T-helper 2 cell (primary cell): ENCODE results near the gene G3BP1.
"Not testable (repeated sequence)": the region's sequence is repeated elsewhere in the genome, so short reads cannot be mapped to it uniquely, and the experiment has no call there.

ENCODE experiments used
- DNase-seq, 5 experiments: peaks; one replicate each; pipeline versions ENCODE4 v3.0.0 to v3.0.0-alpha.2; 2012 to 2022
- total RNA-seq, 2 donors: gene quantifications; one replicate each; lab custom pipeline; 2026; lab: John Stamatoyannopoulos, UW

Gene G3BP1
- total RNA-seq, result 213 to 216 reads per million in 2 donors

GRCh38 chr5:151771259-151772028 lies at the start of gene G3BP1:
G3BP1 (plus strand) TSS chr5:151771954; CDS start chr5:151786621, 14,667 bp downstream.
- DNase-seq, result peak; percentile 95 to 100 (median 99)

DNA sequence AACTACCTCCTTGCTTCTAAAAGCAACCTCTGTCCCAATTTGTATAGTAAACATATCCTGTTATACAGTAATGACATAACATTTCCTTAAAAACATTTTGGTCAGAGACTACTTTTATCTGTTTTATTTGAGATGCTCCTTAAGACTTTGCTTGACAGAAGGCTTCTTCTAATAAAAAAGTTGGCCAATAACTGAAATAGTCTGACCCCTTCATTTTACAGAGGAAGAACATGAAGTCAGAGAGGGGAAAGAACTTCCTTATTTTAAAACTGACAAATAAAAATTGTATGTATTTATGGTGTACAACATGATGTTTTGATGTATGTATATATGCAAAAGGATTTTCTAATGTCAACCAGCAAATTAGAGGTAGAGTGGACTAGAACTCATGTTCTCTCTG lies 49.2 kb upstream of the G3BP1 start:
- no peak for DNase-seq

DNA sequence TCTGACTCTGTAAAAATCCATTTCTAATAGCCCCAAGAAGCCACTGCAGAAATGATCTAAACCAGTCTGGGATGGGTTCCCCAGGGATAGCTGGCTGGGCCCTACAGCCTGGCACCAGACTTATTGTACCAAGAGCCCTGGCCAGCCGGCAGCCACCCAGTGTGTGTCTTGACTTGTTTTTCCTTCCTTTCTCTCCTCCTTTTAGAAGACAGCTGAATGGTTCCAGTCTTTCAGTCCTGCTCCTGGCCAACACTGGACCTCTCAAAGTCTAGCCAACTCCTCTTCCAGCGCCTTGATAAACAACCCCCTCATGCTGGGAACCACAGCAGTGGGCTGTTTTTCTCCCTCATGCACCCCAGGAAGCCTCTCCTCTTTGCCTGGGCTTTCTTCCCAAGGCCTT lies 47.4 kb upstream of the G3BP1 start:
- DNase-seq, result no peak

GRCh38 chr5:151729597-151729996 lies 42.2 kb upstream of the G3BP1 start:
- DNase-seq, result not testable (repeated sequence)

GRCh38 chr5:151730381-151730780 lies 41.4 kb upstream of the G3BP1 start:
- DNase-seq, result no peak

DNA sequence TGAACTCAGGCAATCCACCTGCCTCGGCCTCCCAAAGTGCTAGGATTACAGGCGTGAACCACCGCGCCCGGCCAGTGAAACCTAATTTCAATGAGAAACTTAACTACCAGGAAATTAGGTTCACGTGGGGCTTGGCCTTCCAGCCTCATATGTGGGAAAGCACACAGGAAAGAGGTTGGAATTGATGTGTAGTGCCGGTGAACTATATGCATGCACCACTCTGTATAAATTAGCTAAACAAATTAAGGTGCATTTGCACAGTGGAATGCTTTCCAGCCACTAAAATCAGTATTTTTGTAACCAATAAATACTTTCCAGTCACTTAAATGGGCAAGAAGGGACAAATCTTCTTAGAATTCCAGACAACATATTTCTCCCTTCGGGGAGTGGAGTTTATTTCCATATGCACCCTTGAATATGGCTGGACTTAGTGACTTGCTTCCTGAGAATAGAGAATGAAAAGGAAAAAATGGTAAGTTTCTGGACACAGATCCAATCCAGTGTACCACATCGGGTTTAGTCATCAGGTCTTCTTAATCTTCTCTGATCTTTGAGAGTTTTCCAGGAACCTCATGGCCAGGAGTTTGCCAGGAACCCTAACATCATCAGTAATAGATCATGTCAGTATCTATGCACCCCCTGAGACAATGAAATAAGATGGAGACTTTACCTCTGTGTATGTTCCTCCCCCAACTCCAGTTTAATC lies 38.2 kb upstream of the G3BP1 start:
- DNase-seq, result no peak

- DNase-seq, result no peak
Measured at GRCh38 chr5:151734064-151734408, 37.7 kb upstream of the G3BP1 start.

DNA sequence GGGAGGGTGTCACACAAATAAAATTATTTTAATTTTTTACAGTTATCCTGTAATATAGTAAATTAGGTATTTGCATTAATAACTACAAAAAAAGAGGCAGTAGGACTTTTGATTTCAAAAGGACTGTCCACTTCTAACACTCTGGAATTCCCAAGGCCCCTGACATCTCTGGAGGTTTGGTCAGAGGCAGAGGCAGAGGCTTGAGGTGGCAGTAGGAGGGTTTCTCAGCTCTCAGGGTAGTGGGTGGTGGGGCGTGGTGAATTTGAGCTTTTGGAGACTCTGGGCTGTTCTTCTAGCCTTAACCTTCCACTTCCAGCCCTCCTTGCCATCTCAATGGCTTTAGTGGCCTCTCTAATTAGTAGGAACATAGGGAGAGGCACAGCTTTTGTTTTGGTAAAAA lies 36.1 kb upstream of the G3BP1 start:
- DNase-seq, result no peak

- DNase-seq, result no peak
Measured at GRCh38 chr5:151737431-151737830, 34.3 kb upstream of the G3BP1 start.

GRCh38 chr5:151738125-151738848 lies 33.5 kb upstream of the G3BP1 start:
- no peak for DNase-seq

- no peak for DNase-seq
Measured at GRCh38 chr5:151739395-151739794, 32.4 kb upstream of the G3BP1 start.

DNA sequence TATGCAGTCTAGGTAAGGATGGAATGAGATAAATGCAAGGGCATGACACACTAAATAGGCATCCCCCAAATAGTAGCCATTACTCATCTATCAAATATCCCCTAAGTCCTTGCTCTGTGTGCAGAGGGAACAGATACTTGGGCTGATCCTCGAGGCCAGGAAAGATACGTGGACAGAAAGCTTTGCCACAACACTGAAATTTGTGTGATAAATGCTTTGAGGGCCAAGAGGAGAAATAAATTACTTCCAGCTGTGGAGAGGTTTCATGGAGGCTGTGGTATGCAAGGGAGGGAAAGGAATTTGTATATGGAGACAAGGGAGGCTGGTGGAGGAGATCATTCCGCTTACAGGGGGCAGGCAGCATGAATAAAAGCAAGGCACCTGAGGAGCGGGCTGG lies 31.8 kb upstream of the G3BP1 start:
- no peak for DNase-seq

GRCh38 chr5:151740336-151740942 lies 31.3 kb upstream of the G3BP1 start:
- DNase-seq, result peak in 4 of 5 experiments; percentile 10 to 66 (median 18)

GRCh38 chr5:151740958-151741373 lies 30.8 kb upstream of the G3BP1 start:
- DNase-seq, result no peak

DNA sequence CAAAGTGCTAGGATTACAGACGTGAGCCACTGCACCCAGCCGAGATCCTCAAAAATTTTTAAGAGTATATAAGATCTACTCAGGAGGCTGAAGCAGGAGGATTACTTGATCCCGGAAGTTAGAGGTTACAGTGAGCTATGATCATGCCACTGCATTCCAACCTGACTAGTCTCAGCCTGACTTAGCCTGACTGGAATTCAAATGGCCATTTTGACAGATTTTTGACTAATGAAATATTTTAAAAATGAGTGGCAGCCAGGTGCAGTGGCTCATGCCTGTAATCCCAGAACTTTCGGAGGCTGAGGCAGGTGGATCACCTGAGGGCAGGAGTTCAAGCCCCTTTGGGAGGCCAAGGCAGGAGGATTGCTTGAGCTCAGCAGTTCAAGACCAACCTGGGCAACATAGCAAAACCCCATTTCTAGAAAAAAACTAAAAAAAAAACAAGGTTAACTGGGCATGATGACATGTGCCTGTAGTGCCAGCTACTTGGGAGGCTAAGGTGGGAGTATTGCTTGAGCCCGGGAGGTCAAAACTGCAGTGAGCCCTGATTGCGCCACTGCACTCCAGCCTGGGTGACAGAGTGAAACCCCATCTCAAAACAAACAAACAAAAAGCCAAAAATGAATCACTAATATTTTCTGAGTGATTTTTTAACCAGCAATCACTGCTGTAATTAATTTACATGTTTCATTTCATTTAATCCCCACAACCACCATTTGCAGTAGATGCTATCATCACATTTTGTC lies 29.9 kb upstream of the G3BP1 start:
- DNase-seq, result no peak

DNA sequence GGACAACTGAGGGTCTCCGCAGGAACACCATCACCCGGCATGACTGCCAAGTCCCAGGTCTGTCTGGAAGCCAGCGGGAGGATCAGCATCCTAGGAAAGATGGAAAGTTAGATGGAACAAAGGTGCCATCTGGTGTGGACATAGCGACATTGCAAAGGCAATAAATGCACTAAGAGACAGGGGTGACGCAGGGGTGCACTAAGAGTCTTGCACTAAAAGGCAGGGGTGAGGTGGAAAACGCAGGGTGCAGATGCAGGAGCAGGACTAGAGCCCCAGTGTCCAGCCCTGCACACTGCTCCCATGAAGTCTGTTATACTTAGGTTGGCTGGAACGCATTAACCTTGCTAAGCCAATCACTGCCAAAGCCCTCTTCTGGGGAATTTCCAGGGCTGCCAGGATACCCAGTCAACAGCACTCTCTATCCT lies 28.9 kb upstream of the G3BP1 start:
- DNase-seq, result no peak

GRCh38 chr5:151743530-151743929 lies 28.2 kb upstream of the G3BP1 start:
- no peak for DNase-seq

DNA sequence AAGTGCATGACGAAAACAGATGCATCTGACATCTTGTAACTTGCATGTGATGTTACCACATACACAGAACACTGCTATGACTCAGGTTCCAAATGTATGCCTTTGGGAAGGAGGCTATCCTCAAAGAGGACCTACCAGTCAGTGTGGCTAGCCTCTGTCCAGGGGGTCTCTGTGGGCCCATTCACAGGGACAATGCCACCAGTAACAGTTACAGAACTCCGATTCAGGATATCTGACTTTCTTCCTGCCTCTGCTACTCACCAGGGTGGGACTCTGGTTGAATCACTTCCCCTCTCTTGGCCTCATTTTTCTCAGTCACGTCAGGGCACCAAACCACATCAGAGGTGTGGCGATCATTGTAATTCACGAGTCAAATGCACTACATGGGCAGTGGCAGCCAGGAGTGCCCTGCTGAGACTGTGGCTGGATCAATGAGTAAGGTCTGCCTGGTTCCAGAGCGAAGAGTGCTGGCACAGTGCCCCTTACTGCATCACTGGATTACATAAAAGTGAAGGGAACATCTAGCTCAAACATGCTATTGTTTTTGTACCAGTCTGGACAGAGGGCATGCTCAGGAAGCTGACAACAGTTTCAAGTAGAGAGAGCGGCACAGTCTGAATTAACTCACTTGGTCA lies 26.6 kb upstream of the G3BP1 start:
- peak in 2 of 5 experiments; percentile 68 to 73 for DNase-seq

DNA sequence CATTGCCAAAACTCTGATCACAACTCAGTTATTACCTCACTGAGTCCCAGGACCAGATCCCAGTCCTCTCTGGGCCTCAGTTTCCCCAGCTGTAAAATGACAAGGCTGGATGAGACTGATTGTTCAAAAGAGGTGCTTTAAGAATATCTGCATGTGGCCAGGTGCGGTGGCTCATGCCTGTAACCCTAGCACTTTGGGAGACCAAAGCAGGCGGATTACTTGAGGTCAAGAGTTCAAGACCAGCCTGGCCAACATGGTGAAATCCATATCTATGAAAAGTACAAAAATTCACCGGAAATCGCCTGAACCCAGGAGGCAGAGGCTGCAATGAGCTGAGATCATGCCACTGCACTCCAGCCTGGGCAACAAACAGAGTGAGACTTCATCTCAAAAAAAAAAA lies 21.6 kb upstream of the G3BP1 start:
- no peak for DNase-seq

DNA sequence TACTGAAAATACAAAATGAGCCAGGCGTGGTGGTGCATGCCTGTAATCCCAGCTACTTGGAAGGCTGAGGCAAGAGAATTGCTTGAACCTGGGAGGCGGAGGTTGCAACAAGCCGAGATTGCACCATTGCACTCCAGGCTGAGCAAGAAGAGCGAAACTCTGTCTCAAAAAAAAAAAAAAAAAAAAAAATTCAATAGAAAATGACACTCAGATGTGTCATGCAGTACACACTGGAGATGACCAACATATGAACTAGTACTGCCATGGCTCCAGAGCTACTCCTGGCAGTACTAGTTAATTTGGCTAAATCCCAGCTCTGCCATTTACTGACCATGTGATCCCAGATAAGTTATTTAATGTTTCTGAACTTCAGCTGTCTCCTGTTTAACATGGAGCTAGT lies 20.7 kb upstream of the G3BP1 start:
- no peak for DNase-seq

DNA sequence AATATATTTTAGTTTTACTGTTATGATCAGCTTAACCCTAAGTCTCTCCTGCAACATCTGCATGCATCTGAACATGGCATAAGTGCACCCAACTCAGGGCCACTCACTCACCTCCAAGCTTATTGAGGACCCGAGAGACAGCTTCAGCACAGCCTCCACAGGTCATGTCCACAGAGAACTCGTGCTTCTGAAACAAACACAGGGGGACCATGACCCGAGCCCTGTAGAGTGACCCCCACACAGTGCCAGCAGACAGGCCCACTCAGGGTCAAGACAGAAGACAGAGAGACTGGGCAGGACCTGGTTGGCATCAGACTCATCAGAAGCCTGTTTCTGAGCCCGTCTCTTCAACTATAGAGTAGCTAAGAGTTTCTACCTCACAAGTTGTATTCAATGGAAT lies 20.2 kb upstream of the G3BP1 start:
- DNase-seq, result no peak

DNA sequence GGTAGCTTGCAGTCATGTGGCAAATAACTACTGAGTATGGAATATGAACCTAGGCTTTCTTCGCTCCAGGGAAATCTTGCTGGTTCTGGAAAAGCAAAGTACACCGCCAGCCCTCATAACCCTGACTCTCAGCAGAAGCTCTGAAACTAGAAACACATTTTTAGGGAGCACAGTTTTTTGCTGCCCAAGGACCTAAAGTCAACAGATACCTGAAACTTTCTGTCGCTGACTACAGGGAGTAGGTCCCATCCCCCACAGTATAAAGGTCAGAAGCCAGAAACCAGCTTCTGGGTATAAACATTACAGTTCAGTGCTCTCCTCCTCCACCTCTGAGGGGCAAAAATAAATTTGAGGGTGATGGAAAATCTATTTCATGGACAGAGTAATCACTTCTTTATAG lies 16.4 kb upstream of the G3BP1 start:
- DNase-seq, result no peak
